RCC 7860 (cell line): ENCODE data around the gene NKG7.

Source experiments
- DNase-seq: peaks from one replicate; pipeline ENCODE4 v3.0.0-alpha.2; 2015; ENCODE audit warnings: low spot score
- FAIRE-seq: peaks from 2 replicates; lab custom pipeline; 2012; peaks lifted over from hg19 to GRCh38; lab: Jason Lieb, UNC

NKG7 gene

GRCh38 chr19:51364200-51365106, 8.0 kb downstream of the NKG7 start:
- FAIRE-seq (no peak), DNase-seq (no peak)

GRCh38 chr19:51361239-51361638, 11.2 kb downstream of the NKG7 start:
- DNase-seq (no peak), FAIRE-seq (no peak)

DNA sequence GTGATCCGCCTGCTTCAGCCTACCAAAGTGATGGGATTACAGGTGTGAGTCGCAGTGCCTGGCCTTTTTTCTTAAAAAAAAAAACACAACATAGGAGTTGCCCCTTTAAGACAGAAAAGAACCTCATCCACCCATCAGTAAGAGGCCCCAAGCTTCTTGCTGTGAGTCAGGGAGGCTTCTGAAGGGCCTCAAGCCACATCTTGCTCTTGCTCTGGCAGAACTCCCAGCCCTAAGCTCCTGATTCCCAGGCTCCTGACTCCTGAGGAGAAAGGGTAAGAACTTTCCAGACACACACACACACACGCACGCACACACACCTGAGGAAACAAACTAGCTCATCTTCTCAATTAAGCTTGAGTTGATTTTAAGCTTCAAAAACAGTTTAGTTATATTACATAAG, 13.2 kb downstream of the NKG7 start:
- DNase-seq = no peak
- no peak for FAIRE-seq

GRCh38 chr19:51357952-51358351, 14.5 kb downstream of the NKG7 start:
- DNase-seq (no peak), FAIRE-seq (no peak)

DNA sequence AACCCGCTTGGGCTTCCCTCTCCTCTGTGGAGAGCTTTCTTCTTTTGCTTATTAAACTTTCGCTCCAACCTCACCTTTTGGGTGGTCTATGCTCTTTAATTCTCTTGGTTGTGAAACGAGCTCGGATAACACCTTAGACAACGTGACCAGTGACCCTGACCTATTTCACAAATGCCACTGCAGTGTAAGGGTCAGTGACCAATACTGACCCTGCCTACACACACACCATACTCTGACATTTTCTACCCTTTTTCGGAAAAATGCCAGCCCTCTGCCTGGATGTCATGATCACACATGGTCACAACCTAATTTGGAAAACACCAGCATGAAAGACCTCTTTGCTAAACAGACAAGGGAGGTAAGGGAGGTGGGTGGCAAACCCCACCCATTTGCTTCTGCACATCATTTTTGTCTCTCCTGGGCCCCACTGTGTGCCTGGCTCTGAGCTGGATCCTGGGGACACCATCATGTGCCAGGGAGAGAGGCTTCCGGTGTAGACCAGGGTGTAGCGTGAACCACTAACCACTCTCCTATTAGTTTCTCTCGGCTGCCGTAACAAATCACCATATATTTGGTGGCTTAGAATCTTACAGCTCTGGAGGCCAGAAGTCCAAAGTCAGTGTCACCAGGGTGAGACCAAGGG, 16.2 kb downstream of the NKG7 start:
- no peak for DNase-seq
- no peak for FAIRE-seq

DNA sequence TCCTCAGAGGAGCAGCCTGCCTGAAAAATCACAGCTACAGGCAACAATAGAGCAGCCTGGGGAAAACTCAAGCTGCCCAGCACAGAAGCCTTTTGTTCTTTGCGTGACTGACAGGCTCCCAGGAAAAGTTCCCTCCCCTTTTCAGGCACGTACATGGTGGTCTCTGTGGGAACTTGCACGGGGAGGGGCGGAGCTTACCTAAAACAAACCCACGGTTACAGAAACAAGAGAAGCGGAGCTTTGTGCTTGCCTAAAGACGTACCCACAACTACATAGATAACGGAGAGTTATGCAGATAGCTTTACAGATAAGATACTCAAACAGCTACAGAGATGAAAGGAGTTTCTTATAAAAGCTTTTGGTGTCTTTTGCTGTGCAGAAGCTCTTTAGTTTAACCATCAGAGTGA, 17.7 kb downstream of the NKG7 start:
- FAIRE-seq (no peak), DNase-seq (no peak)

- DNase-seq (no peak), FAIRE-seq (no peak)
Measured at GRCh38 chr19:51354103-51354741, 18.2 kb downstream of the NKG7 start.

DNA sequence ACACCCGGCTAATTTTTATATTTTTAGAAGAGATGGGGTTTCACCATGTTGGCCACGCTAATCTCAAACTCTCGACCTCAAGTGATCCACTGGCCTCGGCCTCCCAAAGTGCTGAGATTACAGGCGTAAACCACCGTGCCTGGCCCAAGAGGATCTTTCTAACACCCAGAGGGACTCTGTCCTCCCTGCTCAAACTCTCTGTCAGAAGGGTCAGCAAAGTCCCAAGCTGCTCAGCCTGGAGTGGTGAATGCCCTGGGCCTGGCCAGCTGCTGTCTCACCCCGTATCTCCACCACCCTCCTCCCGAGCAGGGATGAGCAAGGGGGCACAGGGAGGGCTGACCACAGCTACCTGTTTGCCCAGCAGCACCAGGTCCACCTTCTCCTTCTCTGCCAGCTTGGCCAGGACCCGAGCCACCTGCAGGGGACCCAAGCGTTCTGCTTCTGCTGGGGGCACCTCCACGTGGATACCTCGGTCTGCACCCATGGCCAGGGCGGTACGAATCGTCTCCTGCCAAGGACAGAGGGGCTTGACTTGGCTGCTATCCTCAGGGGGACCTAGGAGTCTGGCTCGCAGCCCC, 19.6 kb downstream of the NKG7 start:
- no peak for FAIRE-seq

DNA sequence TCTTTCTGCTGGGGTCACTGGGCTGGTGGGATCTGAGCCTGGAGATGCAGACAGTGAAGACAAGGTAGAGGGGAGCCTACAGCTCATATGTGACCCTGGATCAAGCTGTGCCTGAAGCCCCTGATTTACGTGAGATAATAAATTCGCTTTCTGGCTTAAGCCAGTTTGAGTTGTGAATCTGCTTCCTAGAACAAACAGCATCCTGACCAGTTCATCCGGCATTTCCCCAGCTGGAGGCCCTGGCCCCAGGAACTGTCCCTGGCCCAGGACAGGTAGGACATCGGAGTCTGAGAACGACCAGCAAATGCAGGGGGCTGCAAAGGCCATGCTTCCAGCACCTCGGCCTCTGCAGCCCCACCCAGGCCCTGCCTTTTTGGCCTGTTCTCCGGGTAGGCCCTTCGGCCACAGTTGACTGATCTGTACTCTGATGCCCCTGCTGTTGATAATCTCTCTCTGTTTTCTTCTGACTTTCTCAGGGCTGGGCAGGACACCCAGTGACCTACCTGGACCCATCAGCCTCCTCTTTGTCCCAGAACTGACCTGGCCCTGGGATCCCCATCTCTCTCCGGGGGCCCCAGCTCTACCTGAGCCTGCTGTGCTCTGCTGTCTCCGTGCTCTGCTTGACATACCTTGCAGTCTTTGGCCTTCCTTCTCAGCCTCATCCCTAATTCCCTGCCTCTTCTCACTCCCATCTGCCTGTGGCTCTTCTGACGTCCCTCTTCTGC, 21.0 kb downstream of the NKG7 start:
- FAIRE-seq = no peak

More for the DNA sequence above, 19.6 kb downstream of the NKG7 start:
- no peak for DNase-seq

DNA sequence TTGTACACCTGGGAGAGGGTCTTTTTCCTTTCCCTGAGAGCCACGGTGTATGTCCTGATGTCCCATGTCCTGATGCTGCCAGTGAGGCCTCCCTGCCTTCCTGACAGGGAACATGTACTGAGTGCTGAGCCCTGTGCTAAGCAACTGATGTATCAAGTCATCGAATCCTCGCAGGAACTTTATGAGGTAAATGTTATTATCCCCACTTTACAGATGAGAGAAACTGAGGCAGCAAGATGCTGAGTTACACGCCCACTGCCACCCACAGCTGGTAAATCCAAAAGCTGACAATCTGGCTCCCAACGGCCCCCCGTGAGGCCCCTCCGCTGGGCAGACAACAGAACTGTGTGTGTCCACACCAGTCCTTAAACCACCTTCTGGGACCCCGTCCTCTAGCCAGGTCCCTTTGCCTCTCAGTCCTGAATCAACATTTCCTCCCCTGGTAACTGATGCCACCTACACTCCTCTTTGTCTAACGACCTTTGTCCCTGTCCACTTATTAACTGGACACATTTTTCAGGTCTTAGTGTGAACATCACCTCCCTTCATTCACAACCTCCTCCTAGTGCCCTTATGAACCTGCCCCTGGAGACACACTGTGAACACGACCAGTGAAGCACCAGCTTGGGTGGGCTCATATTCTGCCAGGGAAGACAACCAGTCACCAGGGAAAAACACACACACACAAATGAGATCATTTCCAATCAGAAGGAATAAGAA, 25.1 kb downstream of the NKG7 start:
- FAIRE-seq (no peak), DNase-seq (no peak)

More for the DNA sequence above, 21.0 kb downstream of the NKG7 start:
- DNase-seq = no peak

- DNase-seq (no peak), FAIRE-seq (no peak)
Measured at GRCh38 chr19:51346742-51347141, 25.7 kb downstream of the NKG7 start.

- FAIRE-seq = no peak
- no peak for DNase-seq
Measured at GRCh38 chr19:51345076-51345620, 27.3 kb downstream of the NKG7 start.

DNA sequence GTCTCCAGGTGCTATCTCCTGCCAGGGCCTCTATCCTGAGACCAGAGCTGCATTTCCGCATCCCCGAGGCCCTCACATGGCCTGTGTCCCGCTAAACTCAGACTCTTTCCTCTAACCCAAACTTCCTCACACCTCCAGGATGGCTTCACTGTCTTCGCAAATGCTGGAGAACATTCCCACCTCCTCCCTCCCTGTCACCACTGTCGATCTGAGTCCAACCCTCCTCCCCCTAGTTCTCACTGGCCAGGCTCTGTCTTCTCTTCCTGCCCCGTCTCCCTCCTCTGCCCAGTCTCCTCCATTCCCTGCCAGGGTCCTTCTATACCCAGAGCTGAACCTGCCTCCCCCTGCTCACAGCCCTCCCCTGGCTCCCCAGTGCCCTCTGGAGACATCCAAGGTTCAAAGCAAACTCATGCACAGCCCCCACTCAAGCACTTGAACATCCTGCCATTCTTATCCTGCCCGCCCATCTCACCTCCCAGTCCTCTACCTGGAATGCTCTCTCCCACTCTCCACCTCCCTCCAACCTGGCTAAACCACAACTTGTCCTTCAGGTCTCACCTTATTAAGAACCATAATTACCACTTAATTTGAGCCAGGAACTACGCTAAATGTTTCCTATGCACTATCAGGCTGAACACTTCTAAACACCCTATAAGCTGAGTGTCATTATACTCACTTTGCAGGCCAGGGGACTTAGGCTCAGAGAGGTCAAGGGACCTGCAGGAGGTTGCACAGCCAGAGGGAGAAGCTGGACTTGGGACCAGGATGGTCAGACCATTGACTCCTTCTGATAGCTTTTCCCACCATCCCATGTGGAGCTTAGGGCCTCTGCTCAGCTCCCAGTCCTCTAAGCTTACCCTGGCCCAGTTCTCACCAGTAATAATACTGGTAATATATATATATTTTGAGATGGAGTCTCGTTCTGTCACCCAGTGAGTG, 29.6 kb downstream of the NKG7 start:
- DNase-seq (no peak), FAIRE-seq (no peak)

DNA sequence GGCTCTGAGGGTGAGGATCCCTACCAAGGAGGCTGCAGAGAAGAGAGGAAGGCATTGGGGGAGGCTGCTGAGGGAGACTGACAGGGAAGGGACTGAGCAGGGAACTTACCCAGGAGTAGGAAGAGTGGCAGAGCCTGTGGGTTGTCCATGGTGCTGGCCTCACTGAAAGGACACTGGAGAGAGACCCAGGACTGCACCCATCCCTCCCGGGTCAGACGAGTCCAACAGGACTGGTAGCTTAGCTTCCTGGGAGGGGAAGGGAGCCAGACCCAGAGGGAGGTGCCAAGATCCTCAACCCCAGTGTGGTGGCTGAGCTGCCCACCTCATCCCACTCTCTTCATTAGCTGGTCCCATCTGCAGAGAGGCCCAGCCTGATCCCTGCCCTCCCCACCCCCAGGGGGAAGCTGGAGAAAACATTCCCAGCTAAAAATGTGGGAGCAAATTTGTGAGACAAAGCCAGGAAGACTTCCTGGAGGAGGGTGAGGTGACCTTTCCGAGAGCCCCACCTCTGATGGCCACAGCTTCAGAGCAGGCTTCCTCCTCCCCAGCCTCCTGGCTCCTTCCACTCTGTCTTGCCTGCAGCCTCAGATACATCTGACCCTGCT, 30.4 kb downstream of the NKG7 start, which contains the start of gene VSIG10L:
Gene VSIG10L (minus strand): TSS at position 164 of the 605 bp plus-strand sequence. CDS start 15 bp downstream, at position 149.
- DNase-seq = no peak
- FAIRE-seq = no peak

DNA sequence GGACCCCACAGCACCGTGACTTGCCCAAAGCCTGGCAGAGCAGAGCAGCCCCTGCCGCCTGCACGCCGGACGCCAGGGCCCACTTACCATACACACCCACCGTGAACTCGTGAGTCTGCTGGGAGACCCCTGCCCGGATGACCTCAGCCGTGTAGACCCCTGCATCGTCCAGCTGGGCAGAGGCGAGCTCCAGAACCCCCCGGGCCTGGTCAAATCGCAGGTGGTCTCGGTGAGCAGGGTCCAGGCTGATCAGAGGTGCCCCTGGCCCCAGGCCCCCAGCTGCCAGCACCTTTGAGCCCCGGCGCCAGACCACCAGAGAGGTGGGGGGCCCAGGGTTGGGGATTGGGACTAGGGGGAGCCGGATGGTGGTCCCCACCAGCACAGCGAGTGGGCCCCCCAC, 31.4 kb downstream of the NKG7 start:
- no peak for FAIRE-seq

GRCh38 chr19:51339687-51340656, 32.5 kb downstream of the NKG7 start:
- FAIRE-seq (no peak), DNase-seq (peak; percentile 89)

More for the DNA sequence above, 31.4 kb downstream of the NKG7 start:
- no peak for DNase-seq

DNA sequence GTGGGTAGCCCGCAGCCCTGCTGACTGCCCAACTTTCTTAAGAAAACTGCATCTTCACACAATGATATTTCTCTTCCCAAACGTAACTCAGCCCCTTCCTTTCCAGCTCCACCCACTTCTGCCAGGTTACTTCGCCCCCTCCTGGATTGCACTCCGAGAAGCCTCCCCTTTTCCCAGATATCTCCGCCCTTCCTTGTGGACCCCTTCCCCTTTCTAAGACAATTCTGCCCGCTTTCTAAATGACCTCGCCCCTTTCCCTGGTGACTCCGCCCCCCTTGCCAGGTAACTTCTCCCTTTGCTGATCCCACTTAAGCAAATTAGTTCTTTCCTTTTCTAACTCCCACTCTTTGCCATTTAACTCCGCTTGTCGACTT, 33.2 kb downstream of the NKG7 start:
- no peak for FAIRE-seq
- no peak for DNase-seq
